Pancreas (tissue), 10 donors: ENCODE measurements around the gene HTR3C. TPM values are rescaled to one million over a fixed set of nuclear protein-coding genes. Genes with fewer than 3 reads are reported as not detected.
"Not testable (repeated sequence)": the region's sequence is repeated elsewhere in the genome, so short reads cannot be mapped to it uniquely, and the experiment has no call there.

Source experiments
- ATAC-seq, 4 donors: fragments of 200-7000 bp; cut with Tn5 transposase; one replicate each; pipeline versions ENCODE4 v1.8.0 to v1.9.1; 2020; ENCODE audit warnings: mild to moderate bottlenecking in 4 of 4, moderate library complexity in 4 of 4
- DNase-seq, 6 donors: peaks; one replicate each; pipeline ENCODE4 v3.0.0-alpha.2; 2020
- FAIRE-seq: peaks from 2 replicates; lab custom pipeline; 2012; peaks lifted over from hg19 to GRCh38; lab: Jason Lieb, UNC
- H3K27ac ChIP-seq, 4 donors: fragments of 200-600 bp; sonication (generic); 1 replicate in 3 of 4; 2 replicates in 1 of 4; pipeline versions ENCODE4 v1.5.0 to v1.8.0; 2020
- H3K27me3 ChIP-seq, 4 donors: fragments of 200-600 bp; one replicate each; pipeline ENCODE4 v1.8.0; 2021
- H3K36me3 ChIP-seq, 3 donors: fragments of 200-600 bp; sonication (generic) in 1 of 3; one replicate each; pipeline versions ENCODE4 v1.5.0 to v1.8.0; 2020 to 2021
- H3K4me1 ChIP-seq, 3 donors: fragments of 200-600 bp; one replicate each; pipeline ENCODE4 v1.8.0; 2021
- H3K4me3 ChIP-seq, 4 donors: fragments of 200-600 bp; sonication (generic) in 2 of 4; one replicate each; pipeline versions ENCODE4 v1.5.0 to v1.8.0; 2020 to 2021
- H3K9me3 ChIP-seq, 4 donors: fragments of 200-600 bp; one replicate each; pipeline ENCODE4 v1.8.0; 2021
- WGBS, 2 donors: extraction: QIAGEN DNeasy Blood & Tissue Kit; methylation state at CpG; one replicate each; pipeline ENCODE4 v1.1.7; 2013; 5-methylcytosine and 5-hydroxymethylcytosine counted together
- intact Hi-C, 3 donors: fragments of 100-400 bp; cut with DNase I; formaldehyde crosslinking; loops; one replicate each; pipeline versions ENCODE4 v1.11.1 to v1.14.2; 2022
- polyA plus RNA-seq, 2 donors: library from polyadenylated mRNA; stranded (reverse); fragments of 200-250 nt; gene quantifications; one replicate each; pipeline ENCODE4 v1.2.3, GENCODE V29; 2013
- total RNA-seq, 6 donors: library from RNA; stranded (reverse); fragmentation: NEBNext Ultra II Directional in 4 of 6; extraction: Animal tissue kit (Norgen Biotek cat#: 25700) in 4 of 6; gene quantifications; one replicate each; pipeline versions ENCODE4 v1.2.1 to v1.2.4, GENCODE V29; 2021 to 2023
- TF ChIP-seq, protein P1 (sequence below), 4 donors: fragments of 200-600 bp; sonication (generic) in 3 of 4; IDR thresholded peaks; one replicate each; pipeline versions ENCODE4 v1.5.0 to v1.8.0; 2021; ENCODE audit warnings: antibody characterized with exemption in 4 of 4
- donor health status: healthy with polysubstance abuse.
- donor health status: DM: no; HTN: no; CAD: no; lungs with moderate emphysema.
- donor health status: DM: no; HTN: no; CAD: no.
- donor health status: control.
- donor health status: control.
- donor health status: Bipolar disorder and iron deficiency.
- donor health status: DM: yes; HTN: yes; CAD: no.
- donor health status: DM: no; HTN: no; CAD: no.
- donor health status: DM: no; HTN: no; CAD: no.
- donor health status: DM: yes; HTN: yes; CAD: no.

HTR3C gene
- total and polyA plus RNA-seq, 8 donors: 0.09 TPM; not detected in 7

DNA sequence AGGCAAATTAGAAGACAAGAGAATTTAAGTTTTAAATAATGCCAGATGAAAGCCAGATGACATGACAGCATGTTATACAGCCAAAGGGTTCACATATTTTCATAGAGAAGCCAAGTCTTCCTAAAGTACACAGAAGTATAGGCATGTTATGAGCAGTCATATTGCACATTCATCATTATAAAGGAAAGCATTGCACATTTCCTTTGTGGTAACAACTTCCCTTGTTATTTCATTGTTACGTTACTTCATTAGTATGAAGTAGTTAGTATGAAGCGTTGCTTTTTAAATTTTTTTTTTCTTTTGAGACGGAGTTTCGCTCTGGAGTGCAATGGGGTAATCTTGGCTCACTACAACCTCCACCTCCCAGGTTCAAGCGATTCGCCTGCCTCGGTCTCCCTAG, 30.5 kb upstream of the HTR3C start:
- DNase-seq (no peak), ATAC-seq (no peak), FAIRE-seq (no peak)
- H3K27me3 ChIP-seq: no peaks in the 10 kb centered on the region
- H3K27ac ChIP-seq: no peak overlapping the region
- intact Hi-C loops: no loop called here
- H3K4me1 ChIP-seq: no peaks in the 10 kb centered on the region
- H3K9me3 ChIP-seq: no peaks in the 10 kb centered on the region
- 74 to 75% methylated on average over 7 of the region's 7 CpGs for WGBS, 2 donors
- no peak overlapping the region for H3K4me3 ChIP-seq
- no peaks in the 10 kb centered on the region for H3K36me3 ChIP-seq
- TF ChIP-seq, protein P1, sequence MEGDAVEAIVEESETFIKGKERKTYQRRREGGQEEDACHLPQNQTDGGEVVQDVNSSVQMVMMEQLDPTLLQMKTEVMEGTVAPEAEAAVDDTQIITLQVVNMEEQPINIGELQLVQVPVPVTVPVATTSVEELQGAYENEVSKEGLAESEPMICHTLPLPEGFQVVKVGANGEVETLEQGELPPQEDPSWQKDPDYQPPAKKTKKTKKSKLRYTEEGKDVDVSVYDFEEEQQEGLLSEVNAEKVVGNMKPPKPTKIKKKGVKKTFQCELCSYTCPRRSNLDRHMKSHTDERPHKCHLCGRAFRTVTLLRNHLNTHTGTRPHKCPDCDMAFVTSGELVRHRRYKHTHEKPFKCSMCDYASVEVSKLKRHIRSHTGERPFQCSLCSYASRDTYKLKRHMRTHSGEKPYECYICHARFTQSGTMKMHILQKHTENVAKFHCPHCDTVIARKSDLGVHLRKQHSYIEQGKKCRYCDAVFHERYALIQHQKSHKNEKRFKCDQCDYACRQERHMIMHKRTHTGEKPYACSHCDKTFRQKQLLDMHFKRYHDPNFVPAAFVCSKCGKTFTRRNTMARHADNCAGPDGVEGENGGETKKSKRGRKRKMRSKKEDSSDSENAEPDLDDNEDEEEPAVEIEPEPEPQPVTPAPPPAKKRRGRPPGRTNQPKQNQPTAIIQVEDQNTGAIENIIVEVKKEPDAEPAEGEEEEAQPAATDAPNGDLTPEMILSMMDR (IDR thresholded peaks at IDR 0.05): no peak

DNA sequence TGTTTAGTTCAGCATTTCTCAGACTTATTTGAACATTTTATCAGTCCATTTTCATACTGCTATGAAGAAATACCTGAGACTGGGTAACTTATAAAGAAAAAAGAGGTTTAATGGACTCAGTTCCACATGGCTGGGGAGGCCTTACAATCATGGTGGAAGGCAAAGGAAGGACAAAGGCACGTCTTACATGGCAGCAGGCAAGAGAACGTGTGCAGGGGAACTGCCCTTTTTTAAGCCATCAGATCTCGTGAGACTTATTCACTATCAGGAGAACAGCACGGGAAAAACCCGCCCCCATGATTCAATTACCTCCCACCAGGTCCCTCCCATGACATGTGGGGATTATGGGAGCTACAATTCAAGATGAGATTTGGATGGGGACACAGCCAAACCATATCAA, 27.6 kb upstream of the HTR3C start:
- H3K27me3 ChIP-seq, DNase-seq, H3K4me3 ChIP-seq, H3K4me1 ChIP-seq, H3K36me3 ChIP-seq, H3K9me3 ChIP-seq, intact Hi-C loops, H3K27ac ChIP-seq, FAIRE-seq, ATAC-seq: not testable (repeated sequence)
- 56 to 62% methylated on average over 5 of the region's 5 CpGs for WGBS, 2 donors

DNA sequence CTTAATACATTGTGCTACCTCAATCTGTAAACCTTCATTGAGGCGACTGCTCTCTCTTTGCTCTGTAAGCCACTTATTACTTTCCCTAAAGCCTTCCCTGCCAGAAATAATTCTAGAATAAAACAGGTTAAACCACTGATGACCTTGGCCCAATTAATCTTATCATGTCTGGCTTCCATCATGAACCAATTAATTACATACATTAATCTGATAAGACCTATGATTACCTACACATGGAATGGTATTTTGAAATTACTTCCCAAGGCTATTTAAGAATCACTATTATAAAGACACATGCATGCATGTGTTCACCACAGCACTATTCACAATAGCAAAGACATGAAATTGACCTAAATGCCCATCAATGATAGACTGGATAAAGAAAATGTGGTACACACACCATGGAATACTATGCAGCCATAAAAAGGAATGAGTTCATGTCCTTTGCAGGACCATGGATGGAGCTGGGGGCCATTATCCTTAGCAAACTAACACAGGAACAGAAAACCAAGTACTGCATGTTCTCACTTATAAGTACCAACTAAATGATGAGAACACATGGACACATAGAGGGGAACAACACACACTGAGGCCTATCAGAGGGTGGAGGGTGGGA, 24.5 kb upstream of the HTR3C start:
- H3K27me3 ChIP-seq, DNase-seq, ATAC-seq, H3K36me3 ChIP-seq, H3K4me3 ChIP-seq, FAIRE-seq, intact Hi-C loops, H3K4me1 ChIP-seq, H3K9me3 ChIP-seq, H3K27ac ChIP-seq: not testable (repeated sequence)
- 59 to 70% methylated on average over 1 of the region's 1 CpG for WGBS, 2 donors

DNA sequence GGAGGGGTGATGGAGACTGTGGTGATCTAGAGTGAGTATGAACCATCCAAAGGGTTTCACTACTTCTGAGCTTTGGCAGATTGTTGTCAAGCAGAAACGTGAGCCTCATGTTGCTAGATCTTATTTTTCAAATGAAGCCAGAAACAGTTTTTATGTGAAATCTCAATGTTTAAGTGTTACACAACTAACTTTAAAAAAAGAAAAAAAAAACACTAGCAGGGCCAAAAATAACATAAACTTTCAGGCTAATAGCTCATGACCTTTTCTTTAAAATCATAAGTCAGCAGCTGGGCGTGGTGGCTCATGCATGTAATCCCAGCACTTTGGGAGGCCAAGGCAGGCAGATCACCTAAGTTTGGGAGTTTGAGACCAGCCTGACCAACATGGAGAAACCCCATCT, 23.4 kb upstream of the HTR3C start:
- H3K36me3 ChIP-seq: no peaks in the 10 kb centered on the region
- H3K27me3 ChIP-seq: no peaks in the 10 kb centered on the region
- TF ChIP-seq, protein P1 (IDR thresholded peaks at IDR 0.05): no peak
- FAIRE-seq (no peak), DNase-seq (no peak), ATAC-seq (no peak)
- H3K4me1 ChIP-seq: no peaks in the 10 kb centered on the region
- no peak overlapping the region for H3K4me3 ChIP-seq
- 79 to 82% methylated on average over 2 of the region's 2 CpGs for WGBS, 2 donors
- no peak overlapping the region for H3K27ac ChIP-seq
- H3K9me3 ChIP-seq: no peaks in the 10 kb centered on the region
- intact Hi-C loops: no loop called here

DNA sequence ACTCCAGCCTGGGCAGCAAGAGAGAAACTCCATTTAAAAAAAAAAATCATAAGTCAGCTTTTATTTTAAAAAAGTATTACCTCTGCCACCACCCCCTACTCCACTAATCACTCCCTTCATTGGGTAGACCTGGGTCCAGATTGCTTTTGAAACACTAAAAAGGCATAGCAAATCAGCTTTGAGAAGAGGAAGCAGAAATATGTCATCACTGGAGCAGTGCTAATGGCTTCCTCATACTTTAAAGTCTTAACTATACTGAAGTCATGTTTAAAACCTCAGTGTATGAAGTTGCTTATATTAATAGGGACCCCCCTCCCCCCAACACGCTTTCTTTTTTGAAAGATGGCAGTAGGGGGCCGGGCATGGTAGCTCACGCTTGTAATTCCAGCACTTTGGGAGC, 22.3 kb upstream of the HTR3C start:
- H3K4me3 ChIP-seq: no peak overlapping the region
- no peaks in the 10 kb centered on the region for H3K4me1 ChIP-seq
- FAIRE-seq (no peak), DNase-seq (no peak), ATAC-seq (no peak)
- TF ChIP-seq, protein P1 (IDR thresholded peaks at IDR 0.05): no peak
- no peaks in the 10 kb centered on the region for H3K9me3 ChIP-seq
- H3K27me3 ChIP-seq: no peaks in the 10 kb centered on the region
- H3K27ac ChIP-seq: no peak overlapping the region
- H3K36me3 ChIP-seq: no peaks in the 10 kb centered on the region
- intact Hi-C loops: no loop called here
- WGBS, 2 donors: 68 to 73% methylated on average over 3 of the region's 3 CpGs

DNA sequence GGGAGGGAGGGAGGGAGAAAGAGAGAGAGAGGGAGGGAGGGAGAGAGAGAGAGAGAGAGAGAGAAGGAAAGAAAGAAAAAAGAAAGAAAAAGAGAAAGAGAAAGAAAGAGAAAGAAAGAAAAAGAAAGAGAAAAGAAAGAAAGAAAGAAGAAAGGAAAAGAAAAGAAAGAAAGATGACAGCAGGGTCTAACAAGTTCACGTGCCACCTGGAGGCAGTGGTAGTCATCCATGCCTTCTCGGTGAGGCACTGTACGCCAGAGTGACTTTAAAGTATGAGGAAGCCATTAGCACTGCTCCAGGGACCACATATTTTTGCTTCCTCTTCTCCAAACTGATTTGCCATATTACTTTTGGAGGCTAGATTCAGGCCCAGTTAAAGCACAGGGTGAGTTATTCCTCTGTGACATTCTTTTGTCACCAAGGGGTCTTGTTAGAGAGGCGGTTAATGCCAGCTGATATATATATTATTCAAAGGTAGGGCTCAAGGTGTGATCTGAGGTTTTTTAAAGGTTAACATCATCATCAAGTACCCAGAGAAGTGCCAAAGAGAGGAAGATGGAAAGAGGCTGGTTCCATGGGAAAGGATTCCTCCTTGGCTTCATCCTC, 21.6 kb upstream of the HTR3C start, which contains the start of gene HTR3D:
Gene HTR3D (plus strand): TSS at position 556 of the 606 bp plus-strand sequence. CDS start 0 bp downstream, at position 556.
- no peak for ATAC-seq
- 66 to 70% methylated on average over 4 of the region's 4 CpGs for WGBS, 2 donors
- TF ChIP-seq, protein P1 (IDR thresholded peaks at IDR 0.05): no peak

More for the DNA sequence above, 21.6 kb upstream of the HTR3C start, which contains the start of gene HTR3D:
- intact Hi-C loops: no loop called here
- no peaks in the 10 kb centered on the region for H3K27me3 ChIP-seq
- FAIRE-seq: no peak
- H3K36me3 ChIP-seq: no peaks in the 10 kb centered on the region
- H3K9me3 ChIP-seq: no peaks in the 10 kb centered on the region
- no peak for DNase-seq
- H3K4me3 ChIP-seq: no peak within 1 kb of the TSS
- H3K27ac ChIP-seq: no peak within 1 kb of the TSS
- H3K4me1 ChIP-seq: no peaks in the 10 kb centered on the region
